8988T (cell line): ENCODE results near the gene C11orf68.
"Not testable (repeated sequence)": the region's sequence is repeated elsewhere in the genome, so short reads cannot be mapped to it uniquely, and the experiment has no call there.

Source experiments
- DNase-seq: peaks from one replicate; pipeline ENCODE4 v3.0.0; 2011

C11orf68 gene

GRCh38 chr11:65918211-65919140 lies at the start of gene C11orf68:
Gene C11orf68 (minus strand): TSS chr11:65919062. CDS start chr11:65919031, 31 bp downstream.
- no peak for DNase-seq

GRCh38 chr11:65967329-65967934 lies 48.6 kb upstream of the C11orf68 start:
- DNase-seq = no peak

GRCh38 chr11:65965986-65966762 lies 47.3 kb upstream of the C11orf68 start:
- no peak for DNase-seq

- DNase-seq = no peak
Measured at GRCh38 chr11:65964906-65965305, 46.0 kb upstream of the C11orf68 start.

- no peak for DNase-seq
Measured at GRCh38 chr11:65962141-65962564, 43.3 kb upstream of the C11orf68 start.

GRCh38 chr11:65961267-65962140 lies 42.6 kb upstream of the C11orf68 start, which contains the start of gene SART1:
Gene SART1 (plus strand): TSS chr11:65961734. CDS start chr11:65961781, 47 bp downstream.
- DNase-seq = peak; percentile 100

GRCh38 chr11:65960824-65961266 lies 42.0 kb upstream of the C11orf68 start:
- no peak for DNase-seq

GRCh38 chr11:65958774-65959420 lies 40.0 kb upstream of the C11orf68 start:
- no peak for DNase-seq

- no peak for DNase-seq
Measured at GRCh38 chr11:65958291-65958690, 39.4 kb upstream of the C11orf68 start.

- DNase-seq = no peak
Measured at GRCh38 chr11:65954771-65955170, 35.9 kb upstream of the C11orf68 start.

GRCh38 chr11:65953471-65953870 lies 34.6 kb upstream of the C11orf68 start:
- no peak for DNase-seq

GRCh38 chr11:65952052-65952521 lies 33.2 kb upstream of the C11orf68 start:
- DNase-seq = no peak

GRCh38 chr11:65951641-65952040 lies 32.8 kb upstream of the C11orf68 start:
- DNase-seq = not testable (repeated sequence)

GRCh38 chr11:65950711-65951110 lies 31.8 kb upstream of the C11orf68 start:
- not testable (repeated sequence) for DNase-seq

- DNase-seq = no peak
Measured at GRCh38 chr11:65947603-65948125, 28.8 kb upstream of the C11orf68 start.

- no peak for DNase-seq
Measured at GRCh38 chr11:65947133-65947532, 28.3 kb upstream of the C11orf68 start.

GRCh38 chr11:65946655-65947054 lies 27.8 kb upstream of the C11orf68 start:
- DNase-seq = no peak

- DNase-seq = no peak
Measured at GRCh38 chr11:65945941-65946558, 27.2 kb upstream of the C11orf68 start.

- DNase-seq = no peak
Measured at GRCh38 chr11:65945430-65945911, 26.6 kb upstream of the C11orf68 start, which contains the start of gene TSGA10IP. Gene TSGA10IP (plus strand): TSS chr11:65945480. CDS start chr11:65945676, 196 bp downstream.

GRCh38 chr11:65944767-65945166 lies 25.9 kb upstream of the C11orf68 start:
- no peak for DNase-seq
